Ascending aorta (tissue), 2 donors: ENCODE data around the gene DNAJC6. TPM values are rescaled to one million over a fixed set of nuclear protein-coding genes. Genes with fewer than 3 reads are reported as not detected.

ENCODE experiments used
- DNase-seq, 2 donors: peaks; one replicate each; pipeline ENCODE4 v3.0.0-alpha.2; 2019; ENCODE audit warnings: low spot score in 2 of 2
- H3K27ac ChIP-seq, 2 donors: fragments of 200-600 bp; sonication (generic); one replicate each; pipeline ENCODE4 v1.5.1; 2016 to 2017; ENCODE audit warnings: mild to moderate bottlenecking in 1 of 2
- H3K27me3 ChIP-seq: fragments of 200-600 bp; sonication (generic); one replicate; pipeline ENCODE4 v1.5.1; 2017
- H3K36me3 ChIP-seq, 2 donors: fragments of 200-600 bp; sonication (generic); one replicate each; pipeline ENCODE4 v1.5.1; 2016
- H3K4me1 ChIP-seq, 2 donors: fragments of 200-600 bp; sonication (generic); one replicate each; pipeline ENCODE4 v1.5.1; 2016 to 2017; ENCODE audit warnings: mild to moderate bottlenecking in 1 of 2
- H3K4me3 ChIP-seq, 2 donors: fragments of 200-600 bp; sonication (generic); one replicate each; pipeline ENCODE4 v1.5.1; 2016 to 2017; ENCODE audit warnings: mild to moderate bottlenecking in 1 of 2
- H3K9me3 ChIP-seq, 2 donors: fragments of 200-600 bp; sonication (generic); one replicate each; pipeline ENCODE4 v1.5.1; 2016
- CTCF ChIP-seq, 3 experiments: fragments of 200-600 bp in 2 of 3; fragments of 450-650 bp in 1 of 3; sonication (generic) in 2 of 3; IDR thresholded peaks; one replicate each; pipeline ENCODE4 v1.5.1; 2016 to 2019; ENCODE audit warnings: antibody characterized with exemption in 3 of 3, mild to moderate bottlenecking in 1 of 3, moderate library complexity in 1 of 3
- intact Hi-C: fragments of 100-400 bp; cut with DNase I; formaldehyde crosslinking; loops from one replicate; pipeline ENCODE4 v1.15.1; 2023
- total RNA-seq: library from RNA; depleted of rRNA; stranded (reverse); fragments of >200 nt; gene quantifications from one replicate; pipeline ENCODE4 v1.1.0, GENCODE V29; 2016

Gene DNAJC6
- total RNA-seq, 1 donor from 2014 or later = 0.21 TPM

GRCh38 chr1:65317866-65318653 lies 8.7 kb downstream of the DNAJC6 start:
- TF ChIP-seq CTCF (IDR thresholded peaks at IDR 0.05) = no peak
- no peaks in the 10 kb centered on the region for H3K27me3 ChIP-seq

GRCh38 chr1:65319141-65319540 lies 9.8 kb downstream of the DNAJC6 start:
- no peak for TF ChIP-seq CTCF (IDR thresholded peaks at IDR 0.05)
- H3K27me3 ChIP-seq = no peaks in the 10 kb centered on the region
- intact Hi-C loops = no loop called here

More at GRCh38 chr1:65317866-65318653, 8.7 kb downstream of the DNAJC6 start:
- Histone ChIP-seq H3K4me1 (no peaks in the 10 kb centered on the region), H3K36me3 (no peaks in the 10 kb centered on the region), H3K4me3 (no peak overlapping the region), H3K27ac (no peak overlapping the region), H3K9me3 (peaks cover 0 to 4% of the 10 kb centered on the region in 2 donors)
- DNase-seq = no peak
- intact Hi-C loops = no loop called here

GRCh38 chr1:65319754-65320153 lies 10.4 kb downstream of the DNAJC6 start:
- Histone ChIP-seq H3K4me1 (no peaks in the 10 kb centered on the region), H3K27ac (no peak overlapping the region), H3K4me3 (no peak overlapping the region), H3K9me3 (peaks cover 0 to 4% of the 10 kb centered on the region in 2 donors), H3K36me3 (no peaks in the 10 kb centered on the region), H3K27me3 (no peaks in the 10 kb centered on the region)
- intact Hi-C loops = no loop called here
- DNase-seq = no peak
- TF ChIP-seq CTCF (IDR thresholded peaks at IDR 0.05) = no peak

More at GRCh38 chr1:65319141-65319540, 9.8 kb downstream of the DNAJC6 start:
- Histone ChIP-seq H3K36me3 (no peaks in the 10 kb centered on the region), H3K27ac (no peak overlapping the region), H3K4me1 (no peaks in the 10 kb centered on the region), H3K4me3 (no peak overlapping the region), H3K9me3 (peaks cover 0 to 4% of the 10 kb centered on the region in 2 donors)
- DNase-seq = no peak

GRCh38 chr1:65321879-65322278 lies 12.5 kb downstream of the DNAJC6 start:
- H3K36me3 ChIP-seq = no peaks in the 10 kb centered on the region
- no peak overlapping the region for H3K4me3 ChIP-seq
- H3K4me1 ChIP-seq = no peaks in the 10 kb centered on the region
- H3K27me3 ChIP-seq = no peaks in the 10 kb centered on the region
- no peak for TF ChIP-seq CTCF (IDR thresholded peaks at IDR 0.05)
- no peak overlapping the region for H3K27ac ChIP-seq
- peaks cover 0 to 4% of the 10 kb centered on the region in 2 donors for H3K9me3 ChIP-seq
- intact Hi-C loops = no loop called here
- DNase-seq = no peak

GRCh38 chr1:65323246-65323645 lies 13.9 kb downstream of the DNAJC6 start:
- DNase-seq = no peak
- Histone ChIP-seq H3K4me3 (no peak overlapping the region), H3K27ac (no peak overlapping the region), H3K27me3 (no peaks in the 10 kb centered on the region), H3K4me1 (no peaks in the 10 kb centered on the region), H3K36me3 (no peaks in the 10 kb centered on the region), H3K9me3 (peaks cover 0 to 4% of the 10 kb centered on the region in 2 donors)
- TF ChIP-seq CTCF (IDR thresholded peaks at IDR 0.05) = no peak
- intact Hi-C loops = no loop called here
